Endothelial cell of umbilical vein (primary cell): Measurements from ENCODE around the gene ANK2. TPM values are rescaled to one million over a fixed set of nuclear protein-coding genes. Genes with fewer than 3 reads are reported as not detected.

Source experiments
- BruUV-seq: library from RNA; stranded (reverse); fragments of 400-500 nt; replicated peaks from 2 replicates; lab custom pipeline; 2021; lab: Mats Ljungman, UMichigan
- CTCF ChIA-PET: fragments of 300-600, 350-600 bp; sonication (Branson Sonifier 250); formaldehyde crosslinking; loops from one replicate; lab custom pipeline; 2021; ENCODE audit warnings: antibody characterized with exemption, inconsistent platforms; lab: Charles Lee
- POLR2A ChIA-PET: fragments of 300-600, 350-600 bp; sonication (Branson Sonifier 250); formaldehyde crosslinking; loops from one replicate; lab custom pipeline; 2021; ENCODE audit warnings: antibody characterized with exemption, inconsistent platforms; lab: Charles Lee
- DNase-seq: peaks from one replicate; pipeline ENCODE4 v3.0.0-alpha.2; 2011; ENCODE audit warnings: low read depth, low spot score
- FAIRE-seq: peaks from 2 replicates; lab custom pipeline; 2011; peaks lifted over from hg19 to GRCh38; lab: Jason Lieb, UNC
- H2AFZ ChIP-seq: 2 replicates; pipeline ENCODE4 v1.6.0; 2012; ENCODE audit warnings: low read depth, low read length, control low read depth, inconsistent platforms
- H3K27ac ChIP-seq: 2 replicates; pipeline ENCODE4 v1.5.1; 2011; ENCODE audit warnings: low read depth, mild to moderate bottlenecking, control low read depth, low read length, moderate library complexity; ENCODE audit not compliant: insufficient read depth
- H3K27me3 ChIP-seq, 2 experiments: 2 replicates each; pipeline versions ENCODE4 v1.6.0 to v1.6.1; 2011; ENCODE audit warnings: low read length in 2 of 2, mixed read lengths in 1 of 2; ENCODE audit not compliant: control insufficient read depth in 2 of 2, insufficient read depth in 2 of 2
- H3K36me3 ChIP-seq, 2 experiments: 2 replicates in 1 of 2; 3 replicates in 1 of 2; pipeline ENCODE4 v1.5.1; 2011; ENCODE audit warnings: low read length in 2 of 2, mild to moderate bottlenecking in 1 of 2, moderate library complexity in 1 of 2; ENCODE audit not compliant: control insufficient read depth in 2 of 2, insufficient read depth in 2 of 2; ENCODE audit errors: extremely low read depth in 1 of 2
- H3K4me1 ChIP-seq: 3 replicates; pipeline ENCODE4 v1.5.1; 2011; ENCODE audit warnings: mild to moderate bottlenecking, low read length; ENCODE audit not compliant: control insufficient read depth, insufficient read depth; ENCODE audit errors: extremely low read depth
- H3K4me2 ChIP-seq: 2 replicates; pipeline ENCODE4 v1.6.1; 2011; ENCODE audit warnings: low read length, control low read depth, mixed read lengths; ENCODE audit not compliant: insufficient read depth
- H3K4me3 ChIP-seq, 3 experiments: fragments of 200-600 bp in 1 of 3; sonication (generic), shearing (Covaris generic) in 1 of 3; replicated peaks in 1 of 3; 2 replicates each; pipeline ENCODE4 v1.5.1; 2011 to 2016; ENCODE audit warnings: control low read depth in 3 of 3, low read length in 3 of 3, mild to moderate bottlenecking in 2 of 3, inconsistent platforms in 1 of 3, low read depth in 1 of 3, moderate library complexity in 1 of 3; ENCODE audit not compliant: insufficient read depth in 1 of 3
- H3K79me2 ChIP-seq: 2 replicates; pipeline ENCODE4 v1.6.0; 2012; ENCODE audit warnings: low read length, inconsistent platforms; ENCODE audit not compliant: control insufficient read depth, insufficient read depth
- H3K9ac ChIP-seq: replicated peaks from 2 replicates; pipeline ENCODE3; 2011; ENCODE audit warnings: low read length, control low read depth; ENCODE audit not compliant: insufficient read depth; ENCODE audit errors: extremely low read depth
- H3K9me1 ChIP-seq: replicated peaks from 3 replicates; pipeline ENCODE4 v1.6.0; 2011; ENCODE audit warnings: mild to moderate bottlenecking, low read length; ENCODE audit not compliant: control insufficient read depth, insufficient read depth; ENCODE audit errors: extremely low read depth
- H3K9me3 ChIP-seq: replicated peaks from 2 replicates; pipeline ENCODE4 v1.5.1; 2012; ENCODE audit warnings: low read length, inconsistent platforms; ENCODE audit not compliant: control insufficient read depth, insufficient read depth
- H4K20me1 ChIP-seq: replicated peaks from 2 replicates; pipeline ENCODE3; 2011; ENCODE audit warnings: mild to moderate bottlenecking, low read length; ENCODE audit not compliant: control insufficient read depth, insufficient read depth; ENCODE audit errors: extremely low read depth
- EZH2 ChIP-seq: IDR thresholded peaks from 2 replicates; pipeline ENCODE4 v1.6.1; 2012; ENCODE audit warnings: borderline replicate concordance, low read depth, mild to moderate bottlenecking, moderate library complexity, low read length, inconsistent platforms; ENCODE audit not compliant: severe bottlenecking
- FOS ChIP-seq: IDR thresholded peaks from 2 replicates; pipeline ENCODE4 v1.6.1; 2011; ENCODE audit warnings: mild to moderate bottlenecking, low read length, moderate library complexity, borderline replicate concordance; ENCODE audit not compliant: insufficient read depth
- GATA2 ChIP-seq: IDR thresholded peaks from 2 replicates; pipeline ENCODE4 v1.7.0; 2011; ENCODE audit warnings: low read depth, mild to moderate bottlenecking, moderate library complexity, mixed read lengths, low read length; ENCODE audit not compliant: insufficient read length, insufficient read depth
- JUN ChIP-seq: IDR thresholded peaks from 2 replicates; pipeline ENCODE4 v1.6.1; 2011; ENCODE audit warnings: borderline replicate concordance, low read depth; ENCODE audit not compliant: insufficient read length, insufficient read depth
- MYC ChIP-seq: IDR thresholded peaks from one replicate; pipeline ENCODE4 v1.6.1; 2011; ENCODE audit warnings: mild to moderate bottlenecking, low read depth, low read length
- POLR2A ChIP-seq: IDR thresholded peaks from 2 replicates; pipeline ENCODE4 v1.6.1; 2012; ENCODE audit warnings: low read depth, mild to moderate bottlenecking, control low read depth, low read length
- POLR2AphosphoS5 ChIP-seq: IDR thresholded peaks from 2 replicates; pipeline ENCODE4 v1.6.1; 2012; ENCODE audit warnings: low read depth, mild to moderate bottlenecking, control low read depth, low read length, moderate library complexity; ENCODE audit not compliant: insufficient read depth
- dilution Hi-C: fragments of 300-500 bp; cut with MboI; formaldehyde crosslinking; loops from one replicate; pipeline ENCODE4 v1.15.0; 2019; ENCODE audit warnings: low sequenced_read_pairs; ENCODE audit not compliant: extremely low pct_ligation_motif_present
- intact Hi-C: fragments of 100-400 bp; cut with micrococcal nuclease; formaldehyde crosslinking; loops from one replicate; pipeline ENCODE4 v1.10.0; 2022
- polyA plus RNA-seq, 4 experiments: library from polyadenylated mRNA; depleted of rRNA in 3 of 4; stranded (reverse) in 3 of 4; unstranded in 1 of 4; fragments of >200 nt; gene quantifications; 2 replicates each; pipeline versions ENCODE4 v1.2.1 to v1.2.3, GENCODE V29; 2011 to 2012; ENCODE audit warnings: missing spikeins in 1 of 4
- total RNA-seq: library from RNA; stranded (reverse); gene quantifications from 2 replicates; pipeline ENCODE4 v1.2.3, GENCODE V29; 2021
- TF ChIP-seq, protein P1 (sequence below), 2 donors: IDR thresholded peaks; 1 replicate in 1 of 2; 2 replicates in 1 of 2; pipeline ENCODE4 v1.5.1; 2011; ENCODE audit warnings: low read length in 2 of 2, mild to moderate bottlenecking in 2 of 2, moderate library complexity in 2 of 2, control low read depth in 1 of 2, inconsistent platforms in 1 of 2, low read depth in 1 of 2; ENCODE audit not compliant: insufficient read depth in 1 of 2; ENCODE audit errors: extremely low read depth in 1 of 2
- TF ChIP-seq, protein P2 (sequence below): IDR thresholded peaks from 2 replicates; pipeline ENCODE4 v1.6.1; 2011; ENCODE audit not compliant: insufficient read depth, insufficient read length

Gene ANK2
- total and polyA plus RNA-seq, 2 donors (not counting 3 experiments of a cell fraction or from before 2014, with no cell fraction given) = not detected

DNA sequence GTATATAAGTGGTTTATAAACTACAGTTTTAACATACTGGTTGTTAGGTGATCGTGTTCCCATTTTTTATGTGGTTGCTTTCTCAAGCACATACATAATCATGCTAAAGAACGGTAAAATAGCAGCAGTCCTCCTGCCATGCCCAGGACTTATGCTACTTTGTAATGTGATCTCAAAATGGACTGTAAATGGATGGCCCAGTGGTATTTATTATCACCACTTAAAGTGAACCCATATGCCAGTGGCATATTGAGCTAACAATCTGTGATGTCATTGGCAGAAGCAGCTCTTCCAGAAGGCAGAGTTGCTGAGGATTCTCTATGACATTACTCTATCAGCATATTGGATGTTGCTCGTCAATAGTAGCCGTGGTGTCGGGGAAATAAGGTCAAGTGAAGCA, 28.6 kb downstream of the ANK2 start:
- Histone ChIP-seq H3K9me3 (no peaks in the 10 kb centered on the region), H3K4me3 (no peak overlapping the region), H3K27ac (no peak overlapping the region), H3K4me2 (no peak overlapping the region), H3K9me1 (no peaks in the 10 kb centered on the region), H3K9ac (no peak overlapping the region), H3K79me2 (no peaks in the 10 kb centered on the region), H3K36me3 (no peaks in the 10 kb centered on the region), H3K27me3 (no peaks in the 10 kb centered on the region), H3K4me1 (no peaks in the 10 kb centered on the region), H2AFZ (no peak overlapping the region), H4K20me1 (no peaks in the 10 kb centered on the region)
- FAIRE-seq (no peak), DNase-seq (no peak)
- no TSS peak for BruUV-seq
- CTCF ChIA-PET = no interaction called here
- dilution Hi-C loops = no loop called here
- POLR2A ChIA-PET = no interaction called here
- TF ChIP-seq, protein P1, sequence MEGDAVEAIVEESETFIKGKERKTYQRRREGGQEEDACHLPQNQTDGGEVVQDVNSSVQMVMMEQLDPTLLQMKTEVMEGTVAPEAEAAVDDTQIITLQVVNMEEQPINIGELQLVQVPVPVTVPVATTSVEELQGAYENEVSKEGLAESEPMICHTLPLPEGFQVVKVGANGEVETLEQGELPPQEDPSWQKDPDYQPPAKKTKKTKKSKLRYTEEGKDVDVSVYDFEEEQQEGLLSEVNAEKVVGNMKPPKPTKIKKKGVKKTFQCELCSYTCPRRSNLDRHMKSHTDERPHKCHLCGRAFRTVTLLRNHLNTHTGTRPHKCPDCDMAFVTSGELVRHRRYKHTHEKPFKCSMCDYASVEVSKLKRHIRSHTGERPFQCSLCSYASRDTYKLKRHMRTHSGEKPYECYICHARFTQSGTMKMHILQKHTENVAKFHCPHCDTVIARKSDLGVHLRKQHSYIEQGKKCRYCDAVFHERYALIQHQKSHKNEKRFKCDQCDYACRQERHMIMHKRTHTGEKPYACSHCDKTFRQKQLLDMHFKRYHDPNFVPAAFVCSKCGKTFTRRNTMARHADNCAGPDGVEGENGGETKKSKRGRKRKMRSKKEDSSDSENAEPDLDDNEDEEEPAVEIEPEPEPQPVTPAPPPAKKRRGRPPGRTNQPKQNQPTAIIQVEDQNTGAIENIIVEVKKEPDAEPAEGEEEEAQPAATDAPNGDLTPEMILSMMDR (IDR thresholded peaks at IDR 0.05; ENCODE audit: extremely low read depth in 1 of 2, insufficient read depth in 1 of 2, low read depth in 1 of 2, low read length in 2 of 2) = no peak
- no peak for TF ChIP-seq GATA2
- no peak for TF ChIP-seq EZH2
- no peak for TF ChIP-seq MYC
- no peak for TF ChIP-seq FOS
- TF ChIP-seq, protein P2, sequence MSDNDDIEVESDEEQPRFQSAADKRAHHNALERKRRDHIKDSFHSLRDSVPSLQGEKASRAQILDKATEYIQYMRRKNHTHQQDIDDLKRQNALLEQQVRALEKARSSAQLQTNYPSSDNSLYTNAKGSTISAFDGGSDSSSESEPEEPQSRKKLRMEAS = no peak
- no peak for TF ChIP-seq POLR2AphosphoS5
- no peak for TF ChIP-seq JUN
- no peak for TF ChIP-seq POLR2A
- intact Hi-C loops = no loop called here
